ENCODE results near the gene CLCN6.

- TF ChIP-seq CTCF (IDR thresholded peaks at IDR 0.05; ENCODE audit: poor library complexity, severe bottlenecking), result no peak
- TF ChIP-seq REST (IDR thresholded peaks at IDR 0.05; ENCODE audit: borderline replicate concordance), result no peak
- no peak for TF ChIP-seq POLR2AphosphoS5 (IDR thresholded peaks at IDR 0.05)
Measured at GRCh38 chr1:11764519-11764918, 41.5 kb upstream of the CLCN6 start.
